HepG2 (cell line): ENCODE data around the gene RFFL. TPM values are rescaled to one million over a fixed set of nuclear protein-coding genes. Genes with fewer than 3 reads are reported as not detected.

ENCODE experiments used
- ATAC-seq: fragments of 200-7000 bp; cut with Tn5 transposase; 3 replicates; pipeline ENCODE4 v1.9.1; 2020; ENCODE audit warnings: mild to moderate bottlenecking, moderate library complexity
- BruUV-seq: library from RNA; stranded (reverse); fragments of 400-500 nt; replicated peaks from 2 replicates; lab custom pipeline; 2021; lab: Mats Ljungman, UMichigan
- CTCF ChIA-PET: fragments of 300-600 bp; formaldehyde crosslinking; extraction: SDS; loops from one replicate; lab custom pipeline; 2021; ENCODE audit warnings: low total read pairs, inconsistent platforms, low intra/inter-chr PET ratio; lab: Yijun Ruan, JAX
- POLR2A ChIA-PET: fragments of 350-600 bp; sonication (Branson Sonifier 250); formaldehyde crosslinking; loops from one replicate; lab custom pipeline; 2020; ENCODE audit warnings: antibody characterized with exemption, inconsistent platforms; lab: Yijun Ruan, JAX
- DNase-seq: peaks from one replicate; pipeline ENCODE4 v3.0.0-alpha.2; 2015; ENCODE audit warnings: low spot score
- FAIRE-seq: peaks from 3 replicates; lab custom pipeline; 2011; peaks lifted over from hg19 to GRCh38; lab: Jason Lieb, UNC
- H2AFZ ChIP-seq: one replicate; pipeline ENCODE4 v1.6.1; 2011; ENCODE audit warnings: low read length, inconsistent platforms
- H3K27ac ChIP-seq: fragments of 300-600 bp; 3 replicates; pipeline ENCODE4 v1.8.0; 2011; ENCODE audit warnings: mixed run types, mild to moderate bottlenecking, mixed read lengths, low read length, inconsistent platforms; ENCODE audit not compliant: insufficient read depth; ENCODE audit errors: extremely low read length
- H3K27me3 ChIP-seq, 2 experiments: fragments of 200-600 bp in 1 of 2; 2 replicates in 1 of 2; 3 replicates in 1 of 2; pipeline versions ENCODE4 v1.6.0 to v1.8.0; 2011; ENCODE audit warnings: low read length in 2 of 2, mild to moderate bottlenecking in 2 of 2, moderate library complexity in 2 of 2, inconsistent platforms in 1 of 2; ENCODE audit not compliant: insufficient read depth in 2 of 2, control insufficient read depth in 1 of 2
- H3K36me3 ChIP-seq, 2 experiments: fragments of 200-600 bp in 1 of 2; replicated peaks in 1 of 2; 2 replicates in 1 of 2; 3 replicates in 1 of 2; pipeline versions ENCODE4 v1.5.1 to v1.8.0; 2011; ENCODE audit warnings: low read length in 2 of 2, inconsistent platforms in 1 of 2; ENCODE audit not compliant: insufficient read depth in 2 of 2, control insufficient read depth in 1 of 2
- H3K4me1 ChIP-seq: 2 replicates; pipeline ENCODE4 v1.5.1; 2012; ENCODE audit warnings: low read length, inconsistent platforms; ENCODE audit not compliant: insufficient read depth
- H3K4me2 ChIP-seq: 2 replicates; pipeline ENCODE4 v1.6.0; 2011; ENCODE audit warnings: low read depth, low read length, inconsistent platforms
- H3K4me3 ChIP-seq, 3 experiments: fragments of 200-600 bp in 1 of 3; sonication (generic), shearing (Covaris generic) in 1 of 3; replicated peaks in 1 of 3; 2 replicates each; pipeline ENCODE4 v1.5.1; 2011 to 2016; ENCODE audit warnings: low read length in 3 of 3, inconsistent platforms in 2 of 3, low read depth in 2 of 3, mild to moderate bottlenecking in 2 of 3, control low read depth in 1 of 3, mixed read lengths in 1 of 3; ENCODE audit not compliant: insufficient read depth in 1 of 3
- H3K79me2 ChIP-seq: one replicate; pipeline ENCODE4 v1.6.1; 2011; ENCODE audit warnings: low read length, inconsistent platforms; ENCODE audit not compliant: insufficient read depth
- H3K9ac ChIP-seq: 2 replicates; pipeline ENCODE4 v1.6.0; 2011; ENCODE audit warnings: mild to moderate bottlenecking, low read depth, low read length, inconsistent platforms; ENCODE audit not compliant: insufficient read depth
- H3K9me3 ChIP-seq: 2 replicates; pipeline ENCODE4 v1.5.1; 2012; ENCODE audit warnings: mild to moderate bottlenecking, low read length
- H4K20me1 ChIP-seq: 2 replicates; pipeline ENCODE4 v1.6.0; 2011; ENCODE audit warnings: inconsistent platforms, mild to moderate bottlenecking, low read length, moderate library complexity; ENCODE audit not compliant: insufficient read depth
- AFF4 ChIP-seq: sonication (generic); formaldehyde crosslinking; IDR thresholded peaks from 2 replicates; pipeline ENCODE4 v1.4.0; 2020; ENCODE audit warnings: missing genetic modification reagents
- JARID2 ChIP-seq: sonication (generic); formaldehyde crosslinking; IDR thresholded peaks from 2 replicates; pipeline ENCODE4 v1.8.1; 2023; ENCODE audit warnings: missing genetic modification reagents, inconsistent platforms; ENCODE audit not compliant: insufficient replicate concordance
- LBX2 ChIP-seq: sonication (generic); formaldehyde crosslinking; IDR thresholded peaks from 2 replicates; pipeline ENCODE4 v1.5.0; 2020; ENCODE audit warnings: missing genetic modification reagents, mild to moderate bottlenecking, borderline replicate concordance
- NPAS2 ChIP-seq: sonication (generic); formaldehyde crosslinking; IDR thresholded peaks from 2 replicates; pipeline ENCODE4 v1.8.0; 2022; ENCODE audit warnings: mild to moderate bottlenecking, missing genetic modification reagents, borderline replicate concordance
- THAP11 ChIP-seq: IDR thresholded peaks from 2 replicates; pipeline ENCODE4 v1.6.1; 2016; ENCODE audit warnings: missing biosample characterization, missing genetic modification reagents
- ZBTB43 ChIP-seq: sonication (generic); formaldehyde crosslinking; conservative IDR thresholded peaks from 2 replicates; pipeline ENCODE4 v1.4.0; 2020; ENCODE audit warnings: missing genetic modification reagents
- ZNF616 ChIP-seq: sonication (generic); formaldehyde crosslinking; IDR thresholded peaks from 2 replicates; pipeline ENCODE4 v1.5.0; 2020; ENCODE audit warnings: low read depth, mild to moderate bottlenecking, missing genetic modification reagents
- ZNF768 ChIP-seq: sonication (generic); formaldehyde crosslinking; IDR thresholded peaks from 2 replicates; pipeline ENCODE4 v1.4.0; 2020; ENCODE audit warnings: missing genetic modification reagents
- WGBS: methylation state at CpG from one replicate; pipeline ENCODE4 v1.1.6; 2017; ENCODE audit warnings: low lambda C conversion rate; 5-methylcytosine and 5-hydroxymethylcytosine counted together
- in situ Hi-C: cut with HindIII; loops from 2 replicates; pipeline ENCODE4 v1.10.0; 2017; ENCODE audit warnings: low pct_unique_long_range_greater_than_20kb; ENCODE audit not compliant: extremely low pct_ligation_motif_present
- intact Hi-C: fragments of 100-400 bp; cut with micrococcal nuclease; formaldehyde crosslinking; loops from one replicate; pipeline ENCODE4 v1.10.0; 2022; ENCODE audit not compliant: unreplicated experiment
- polyA plus RNA-seq, 8 experiments: library from polyadenylated mRNA; depleted of rRNA in 3 of 8; stranded (reverse) in 7 of 8; unstranded in 1 of 8; fragments of >200 nt; fragmentation: Illumina TruSeq in 4 of 8; extraction: Trizol in 4 of 8; gene quantifications; 2 replicates each; pipeline versions ENCODE4 v1.2.1 to v1.2.3, GENCODE V29; 2011 to 2016; ENCODE audit warnings: low read depth in 4 of 8, missing spikeins in 1 of 8, mixed read lengths in 1 of 8; ENCODE audit not compliant: insufficient read depth in 1 of 8
- total RNA-seq, 5 experiments: library from RNA; depleted of rRNA; stranded (reverse); fragments of >200 nt; fragmentation: Illumina TruSeq; extraction: Trizol; gene quantifications; 2 replicates each; pipeline ENCODE4 v1.2.3, GENCODE V29; 2016; ENCODE audit warnings: low read depth in 1 of 5
- TF ChIP-seq, protein P1 (sequence below): sonication (generic); formaldehyde crosslinking; IDR thresholded peaks from 2 replicates; pipeline ENCODE4 v1.5.1; 2020; ENCODE audit warnings: mild to moderate bottlenecking, missing genetic modification reagents, moderate library complexity
- TF ChIP-seq, protein P2 (sequence below): sonication (generic); formaldehyde crosslinking; IDR thresholded peaks from 2 replicates; pipeline ENCODE4 v1.4.0; 2020; ENCODE audit warnings: missing genetic modification reagents, borderline replicate concordance
- TF ChIP-seq, protein P3 (sequence below): sonication (generic); formaldehyde crosslinking; IDR thresholded peaks from 2 replicates; pipeline ENCODE4 v1.5.0; 2020; ENCODE audit warnings: missing genetic modification reagents

Gene RFFL
- total and polyA plus RNA-seq, 2 of the 13 experiments (the other 11 are each of a cell fraction or from before 2014, with no cell fraction given), result 24.3 to 48.6 TPM

- ATAC-seq (no peak), DNase-seq (no peak), FAIRE-seq (no peak)
- ChIA-PET POLR2A (no interaction called here), CTCF (no interaction called here)
- WGBS, result 98% methylated on average over 8 of the region's 8 CpGs
- Histone ChIP-seq H3K4me2 (no peak overlapping the region), H3K27me3 (no peaks in the 10 kb centered on the region), H3K9me3 (no peaks in the 10 kb centered on the region), H4K20me1 (no peaks in the 10 kb centered on the region), H3K27ac (no peak overlapping the region), H3K4me3 (no peak overlapping the region), H2AFZ (no peak overlapping the region), H3K79me2 (peaks cover 64% of the 10 kb centered on the region), H3K36me3 (peaks cover 2 to 3% of the 10 kb centered on the region in 2 experiments; a peak in 3 of 5 replicates), H3K9ac (no peak overlapping the region), H3K4me1 (peaks cover 63% of the 10 kb centered on the region)
- in situ Hi-C loops (no loop called here), intact Hi-C loops (no loop called here)
- TF ChIP-seq, protein P1, sequence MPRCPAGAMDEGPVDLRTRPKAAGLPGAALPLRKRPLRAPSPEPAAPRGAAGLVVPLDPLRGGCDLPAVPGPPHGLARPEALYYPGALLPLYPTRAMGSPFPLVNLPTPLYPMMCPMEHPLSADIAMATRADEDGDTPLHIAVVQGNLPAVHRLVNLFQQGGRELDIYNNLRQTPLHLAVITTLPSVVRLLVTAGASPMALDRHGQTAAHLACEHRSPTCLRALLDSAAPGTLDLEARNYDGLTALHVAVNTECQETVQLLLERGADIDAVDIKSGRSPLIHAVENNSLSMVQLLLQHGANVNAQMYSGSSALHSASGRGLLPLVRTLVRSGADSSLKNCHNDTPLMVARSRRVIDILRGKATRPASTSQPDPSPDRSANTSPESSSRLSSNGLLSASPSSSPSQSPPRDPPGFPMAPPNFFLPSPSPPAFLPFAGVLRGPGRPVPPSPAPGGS (CRISPR knock-in tag), result no peak
- TF ChIP-seq ZNF768 (CRISPR knock-in tag), result no peak
- TF ChIP-seq ZNF616 (CRISPR knock-in tag), result no peak
- TF ChIP-seq, protein P2, sequence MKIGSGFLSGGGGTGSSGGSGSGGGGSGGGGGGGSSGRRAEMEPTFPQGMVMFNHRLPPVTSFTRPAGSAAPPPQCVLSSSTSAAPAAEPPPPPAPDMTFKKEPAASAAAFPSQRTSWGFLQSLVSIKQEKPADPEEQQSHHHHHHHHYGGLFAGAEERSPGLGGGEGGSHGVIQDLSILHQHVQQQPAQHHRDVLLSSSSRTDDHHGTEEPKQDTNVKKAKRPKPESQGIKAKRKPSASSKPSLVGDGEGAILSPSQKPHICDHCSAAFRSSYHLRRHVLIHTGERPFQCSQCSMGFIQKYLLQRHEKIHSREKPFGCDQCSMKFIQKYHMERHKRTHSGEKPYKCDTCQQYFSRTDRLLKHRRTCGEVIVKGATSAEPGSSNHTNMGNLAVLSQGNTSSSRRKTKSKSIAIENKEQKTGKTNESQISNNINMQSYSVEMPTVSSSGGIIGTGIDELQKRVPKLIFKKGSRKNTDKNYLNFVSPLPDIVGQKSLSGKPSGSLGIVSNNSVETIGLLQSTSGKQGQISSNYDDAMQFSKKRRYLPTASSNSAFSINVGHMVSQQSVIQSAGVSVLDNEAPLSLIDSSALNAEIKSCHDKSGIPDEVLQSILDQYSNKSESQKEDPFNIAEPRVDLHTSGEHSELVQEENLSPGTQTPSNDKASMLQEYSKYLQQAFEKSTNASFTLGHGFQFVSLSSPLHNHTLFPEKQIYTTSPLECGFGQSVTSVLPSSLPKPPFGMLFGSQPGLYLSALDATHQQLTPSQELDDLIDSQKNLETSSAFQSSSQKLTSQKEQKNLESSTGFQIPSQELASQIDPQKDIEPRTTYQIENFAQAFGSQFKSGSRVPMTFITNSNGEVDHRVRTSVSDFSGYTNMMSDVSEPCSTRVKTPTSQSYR (CRISPR knock-in tag), result no peak
- TF ChIP-seq AFF4, result no peak
- TF ChIP-seq LBX2 (CRISPR knock-in tag), result no peak
- TF ChIP-seq, protein P3, sequence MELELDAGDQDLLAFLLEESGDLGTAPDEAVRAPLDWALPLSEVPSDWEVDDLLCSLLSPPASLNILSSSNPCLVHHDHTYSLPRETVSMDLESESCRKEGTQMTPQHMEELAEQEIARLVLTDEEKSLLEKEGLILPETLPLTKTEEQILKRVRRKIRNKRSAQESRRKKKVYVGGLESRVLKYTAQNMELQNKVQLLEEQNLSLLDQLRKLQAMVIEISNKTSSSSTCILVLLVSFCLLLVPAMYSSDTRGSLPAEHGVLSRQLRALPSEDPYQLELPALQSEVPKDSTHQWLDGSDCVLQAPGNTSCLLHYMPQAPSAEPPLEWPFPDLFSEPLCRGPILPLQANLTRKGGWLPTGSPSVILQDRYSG (CRISPR knock-in tag), result no peak
- TF ChIP-seq THAP11 (CRISPR knock-in tag), result no peak
- no peak for TF ChIP-seq NPAS2 (CRISPR knock-in tag)
- TF ChIP-seq ZBTB43 (CRISPR knock-in tag), result no peak
- TF ChIP-seq JARID2 (CRISPR knock-in tag), result no peak
- no TSS peak for BruUV-seq
Measured at GRCh38 chr17:35044181-35044580, 19.3 kb downstream of the RFFL start.
